Astrocyte of the spinal cord (primary cell): ENCODE data around the gene ACP5.
"Not testable (repeated sequence)": the region's sequence is repeated elsewhere in the genome, so short reads cannot be mapped to it uniquely, and the experiment has no call there.

Experiments
- DNase-seq: peaks from one replicate; pipeline ENCODE4 v3.0.0; 2011; ENCODE audit warnings: low read depth, low spot score
- H3K4me3 ChIP-seq: 2 replicates; pipeline ENCODE4 v1.5.1; 2011; ENCODE audit warnings: low read depth, mild to moderate bottlenecking, low read length, moderate library complexity
- CTCF ChIP-seq: IDR thresholded peaks from 2 replicates; pipeline ENCODE4 v1.5.1; 2012; ENCODE audit warnings: low read depth, mild to moderate bottlenecking, low read length, inconsistent platforms
- in situ Hi-C: cut with HindIII; loops from 2 replicates; pipeline ENCODE4 v1.10.0; 2017; ENCODE audit warnings: low sequenced_read_pairs

Gene ACP5

GRCh38 chr19:11566164-11566563, 11.3 kb downstream of the ACP5 start:
- TF ChIP-seq CTCF = no peak
- in situ Hi-C loops = no loop called here
- H3K4me3 ChIP-seq = no peak overlapping the region
- no peak for DNase-seq

GRCh38 chr19:11565649-11565980, 11.8 kb downstream of the ACP5 start:
- H3K4me3 ChIP-seq, DNase-seq, in situ Hi-C loops: not testable (repeated sequence)

GRCh38 chr19:11564082-11564807, 13.2 kb downstream of the ACP5 start:
- DNase-seq, in situ Hi-C loops: not testable (repeated sequence)

GRCh38 chr19:11563532-11563931, 13.9 kb downstream of the ACP5 start:
- in situ Hi-C loops = no loop called here
- no peak overlapping the region for H3K4me3 ChIP-seq
- no peak for TF ChIP-seq CTCF
- no peak for DNase-seq

More at GRCh38 chr19:11564082-11564807, 13.2 kb downstream of the ACP5 start:
- H3K4me3 ChIP-seq = not testable (repeated sequence)

- TF ChIP-seq CTCF = peak; percentile 62
- peak; percentile 66 for DNase-seq
- H3K4me3 ChIP-seq = no peak overlapping the region
- in situ Hi-C loops = no loop called here
Measured at GRCh38 chr19:11560404-11561051, 16.9 kb downstream of the ACP5 start.

- in situ Hi-C loops = no loop called here
- peak; percentile 98 for DNase-seq
- TF ChIP-seq CTCF = peak; percentile 45
- H3K4me3 ChIP-seq = peak within 1 kb of the TSS; percentile 89
Measured at GRCh38 chr19:11558881-11559828, 18.3 kb downstream of the ACP5 start, which contains the start of gene ELOF1. TSS of gene ELOF1 (minus strand) at chr19:11559230. CDS start at chr19:11554347, 4,883 bp downstream.

GRCh38 chr19:11556634-11557420, 20.6 kb downstream of the ACP5 start:
- TF ChIP-seq CTCF = no peak
- no peak for DNase-seq
- in situ Hi-C loops = no loop called here
- no peak overlapping the region for H3K4me3 ChIP-seq
